ENCODE results near the gene KIF2C.

DNA sequence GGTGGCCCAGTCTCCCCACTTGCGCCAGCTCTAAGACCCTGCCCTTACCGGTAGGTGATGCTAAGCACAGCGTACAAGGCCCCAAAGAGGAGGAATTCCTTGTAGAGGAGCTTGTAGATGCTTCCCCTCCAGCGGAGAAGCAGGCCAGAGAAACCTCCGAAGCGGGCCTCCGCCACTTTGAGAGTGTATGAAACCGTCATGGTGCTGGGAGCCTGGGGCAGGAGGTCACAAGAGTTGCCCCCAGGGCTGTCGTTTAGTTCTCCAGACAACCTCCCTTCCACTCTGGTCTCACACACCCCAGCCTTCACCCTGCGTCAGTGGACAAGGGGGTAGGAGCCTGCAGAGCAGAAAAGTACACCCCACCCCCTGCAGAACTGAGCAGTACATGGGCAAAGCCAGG, 47.9 kb downstream of the KIF2C start:
- TF ChIP-seq, protein P1, sequence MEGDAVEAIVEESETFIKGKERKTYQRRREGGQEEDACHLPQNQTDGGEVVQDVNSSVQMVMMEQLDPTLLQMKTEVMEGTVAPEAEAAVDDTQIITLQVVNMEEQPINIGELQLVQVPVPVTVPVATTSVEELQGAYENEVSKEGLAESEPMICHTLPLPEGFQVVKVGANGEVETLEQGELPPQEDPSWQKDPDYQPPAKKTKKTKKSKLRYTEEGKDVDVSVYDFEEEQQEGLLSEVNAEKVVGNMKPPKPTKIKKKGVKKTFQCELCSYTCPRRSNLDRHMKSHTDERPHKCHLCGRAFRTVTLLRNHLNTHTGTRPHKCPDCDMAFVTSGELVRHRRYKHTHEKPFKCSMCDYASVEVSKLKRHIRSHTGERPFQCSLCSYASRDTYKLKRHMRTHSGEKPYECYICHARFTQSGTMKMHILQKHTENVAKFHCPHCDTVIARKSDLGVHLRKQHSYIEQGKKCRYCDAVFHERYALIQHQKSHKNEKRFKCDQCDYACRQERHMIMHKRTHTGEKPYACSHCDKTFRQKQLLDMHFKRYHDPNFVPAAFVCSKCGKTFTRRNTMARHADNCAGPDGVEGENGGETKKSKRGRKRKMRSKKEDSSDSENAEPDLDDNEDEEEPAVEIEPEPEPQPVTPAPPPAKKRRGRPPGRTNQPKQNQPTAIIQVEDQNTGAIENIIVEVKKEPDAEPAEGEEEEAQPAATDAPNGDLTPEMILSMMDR (conservative IDR thresholded peaks at IDR 0.05 in 1 of 2, IDR thresholded peaks at IDR 0.05 in 1 of 2; ENCODE audit: extremely low read depth in 1 of 2, insufficient read depth in 1 of 2, low read depth in 1 of 2, low read length in 2 of 2) = no peak
- TF ChIP-seq EZH2 (IDR thresholded peaks at IDR 0.05; ENCODE audit: borderline replicate concordance, low read length) = no peak
